CD4-positive, alpha-beta T cell treated with Interleukin-15 for 4 hours (primary cell): ENCODE data around the gene TWIST1.

Experiments
- DNase-seq: peaks from one replicate; pipeline ENCODE4 v3.0.0-alpha.2; 2020; ENCODE audit warnings: low spot score

TWIST1 gene

GRCh38 chr7:19117091-19117869, at the start of gene TWIST1:
TSS of gene TWIST1 (minus strand) at chr7:19117636. CDS start at chr7:19117321, 315 bp downstream.
- no peak for DNase-seq

- no peak for DNase-seq
Observed at GRCh38 chr7:19161671-19162070, 44.2 kb upstream of the TWIST1 start.

- DNase-seq = no peak
Observed at GRCh38 chr7:19146699-19147098, 29.3 kb upstream of the TWIST1 start.

GRCh38 chr7:19145434-19146115, 28.1 kb upstream of the TWIST1 start:
- no peak for DNase-seq

DNA sequence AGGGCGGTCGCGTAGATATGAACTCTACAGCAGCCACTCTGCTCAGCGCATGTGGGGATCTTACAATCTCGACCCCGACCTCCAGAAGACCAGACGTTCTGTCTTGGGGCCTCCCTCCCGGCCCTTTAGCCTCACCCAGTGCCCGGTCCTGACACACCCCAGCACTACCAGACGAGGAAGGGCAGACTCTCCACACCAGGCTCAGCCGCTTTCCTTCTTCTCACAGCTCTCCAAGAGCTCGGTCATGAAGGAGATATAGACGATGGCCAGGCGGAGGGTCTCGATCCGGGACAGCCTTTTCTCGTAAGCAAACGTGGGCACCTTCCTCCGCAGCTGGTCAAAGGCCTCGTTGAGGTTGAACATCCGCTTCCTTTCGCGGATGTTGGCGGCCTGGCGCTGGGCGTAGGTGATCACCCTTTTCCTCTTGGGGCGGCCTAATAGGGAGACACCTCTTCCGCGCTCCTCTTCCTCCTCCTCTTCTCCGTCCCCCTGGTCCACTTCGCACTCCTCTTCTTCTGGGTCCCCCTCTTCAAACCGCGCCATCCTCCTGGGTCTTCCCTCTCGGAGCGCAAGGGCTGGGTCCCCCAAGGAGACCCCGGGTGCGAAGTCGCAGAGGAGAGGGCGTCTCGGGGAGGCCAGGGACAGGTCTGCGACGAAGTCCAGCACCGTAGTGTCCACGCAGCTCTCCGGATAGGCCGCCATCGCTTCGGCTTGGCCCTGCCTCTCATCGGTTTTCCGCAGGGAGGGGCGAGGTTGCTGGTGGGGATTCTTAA, 27.4 kb upstream of the TWIST1 start, which contains the start of gene FERD3L:
Gene FERD3L (minus strand): TSS at position 761 of the 773 bp plus-strand sequence. CDS start 59 bp downstream, at position 702.
- DNase-seq = no peak

DNA sequence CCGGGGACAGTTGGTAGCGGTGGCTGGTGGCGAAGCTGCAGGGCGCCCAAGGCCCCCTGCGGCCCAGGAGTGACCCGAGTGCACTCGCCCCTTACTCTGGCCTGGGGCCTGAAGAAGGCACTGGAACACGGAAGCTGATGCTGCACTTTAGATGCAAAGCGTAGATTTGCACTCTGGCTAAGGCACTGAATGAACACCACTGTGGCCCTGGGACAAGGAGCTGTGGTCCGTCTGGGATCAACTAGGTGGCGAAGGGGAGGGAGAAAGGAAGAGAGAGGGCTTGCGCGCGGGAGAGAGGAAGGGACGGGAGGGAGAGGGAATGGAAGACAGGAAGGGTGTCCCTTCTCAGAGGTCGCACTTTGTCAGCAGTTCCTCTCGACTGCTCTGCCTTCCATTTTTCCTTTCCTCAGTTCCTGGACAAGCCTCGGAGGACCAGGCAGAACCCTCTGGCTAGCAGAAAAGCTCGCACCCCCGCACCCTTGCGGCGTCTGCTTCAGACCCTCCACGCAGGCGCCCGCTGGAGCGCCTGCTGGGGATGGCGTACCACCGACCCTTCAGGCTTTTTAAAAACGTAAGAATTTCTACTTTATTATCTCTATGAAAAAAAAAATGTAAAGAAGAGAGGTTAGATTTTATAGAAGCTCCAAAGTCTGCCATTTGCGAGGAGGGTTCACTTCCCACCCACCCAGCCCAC, 26.6 kb upstream of the TWIST1 start:
- DNase-seq = no peak

- no peak for DNase-seq
Observed at GRCh38 chr7:19139706-19140327, 22.4 kb upstream of the TWIST1 start.

DNA sequence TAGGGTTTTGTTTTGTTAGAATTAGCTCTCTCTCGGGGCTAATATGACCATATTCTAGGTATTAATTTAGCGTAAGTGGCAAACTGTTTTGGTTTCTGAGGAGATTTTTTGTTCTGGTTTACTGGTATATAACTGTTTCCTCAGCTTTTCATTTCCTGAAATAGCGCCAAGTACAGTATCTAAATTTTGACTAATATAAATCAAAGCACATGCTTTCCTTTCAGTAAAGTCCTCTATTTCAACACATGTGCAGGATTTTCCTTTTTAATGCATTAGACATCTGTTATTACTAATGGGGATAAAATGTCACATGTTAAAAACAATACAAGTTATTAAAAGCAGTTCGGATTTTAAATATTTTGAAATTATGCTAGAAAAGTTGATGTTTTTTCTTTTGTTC, 16.4 kb upstream of the TWIST1 start:
- DNase-seq = no peak

DNA sequence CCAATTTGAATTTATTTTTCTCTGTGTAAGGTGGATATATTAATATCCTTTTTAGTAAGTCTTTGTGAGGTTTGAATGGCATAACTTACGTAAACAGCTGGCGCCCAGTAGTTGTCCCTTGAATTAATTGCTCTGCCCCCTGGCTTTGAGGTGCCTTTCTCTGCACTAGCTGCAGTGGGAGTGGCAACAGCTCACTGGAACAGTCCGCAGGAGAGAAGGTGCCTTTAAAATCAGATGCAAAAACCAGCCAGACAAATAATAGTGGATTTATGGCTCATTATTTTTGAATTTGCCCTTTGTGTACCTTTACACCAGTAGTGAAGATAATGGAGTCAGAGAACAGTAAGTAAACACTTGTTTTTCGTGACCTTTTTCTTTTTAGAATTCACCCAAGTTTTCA, 16.0 kb upstream of the TWIST1 start:
- no peak for DNase-seq

DNA sequence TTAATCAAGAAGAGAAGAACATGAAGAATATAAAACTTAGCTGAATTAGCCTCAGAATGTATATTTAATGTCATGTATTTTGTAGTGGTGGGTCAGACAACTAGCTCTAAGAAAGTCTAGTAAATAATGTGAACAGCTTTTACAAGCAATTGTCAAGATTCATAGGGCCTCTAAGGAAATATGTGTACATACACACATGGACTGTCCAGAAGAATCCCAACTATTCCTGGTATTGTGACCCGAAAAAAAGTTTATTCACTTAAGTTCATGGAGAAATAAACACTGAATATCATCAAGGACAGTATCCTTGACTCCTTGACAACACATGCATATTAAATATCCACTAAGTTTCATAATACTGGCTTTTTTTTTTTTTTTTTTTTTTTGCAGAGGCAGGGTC, 11.4 kb upstream of the TWIST1 start:
- no peak for DNase-seq

DNA sequence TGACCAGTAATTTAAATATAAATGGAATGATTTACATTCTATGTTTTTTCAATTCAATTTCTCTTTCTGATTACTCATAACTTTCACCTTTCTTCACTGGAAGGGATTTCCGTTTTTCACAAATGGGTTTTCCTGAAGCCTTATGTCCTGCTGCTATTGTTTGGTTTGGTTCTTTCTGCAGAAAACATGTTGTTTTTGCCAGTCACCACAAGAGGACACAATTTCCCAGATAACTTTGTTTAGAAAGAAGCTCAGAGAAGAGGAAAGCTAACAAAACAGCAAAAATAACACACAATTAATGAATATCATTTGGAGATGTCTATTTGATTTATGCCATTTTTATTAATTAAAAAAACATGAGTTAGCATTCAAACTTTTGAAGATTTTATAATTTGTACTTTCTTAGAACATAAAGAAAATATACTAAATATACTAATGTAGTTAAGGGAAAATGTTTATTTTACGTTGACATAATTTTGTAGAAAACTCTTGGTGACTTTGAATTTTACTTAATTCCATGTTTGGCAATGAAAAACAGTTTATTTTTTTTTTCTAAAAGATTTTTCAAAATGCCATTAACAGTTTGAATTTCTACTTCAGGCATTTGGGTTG, 4.6 kb upstream of the TWIST1 start:
- DNase-seq = no peak

DNA sequence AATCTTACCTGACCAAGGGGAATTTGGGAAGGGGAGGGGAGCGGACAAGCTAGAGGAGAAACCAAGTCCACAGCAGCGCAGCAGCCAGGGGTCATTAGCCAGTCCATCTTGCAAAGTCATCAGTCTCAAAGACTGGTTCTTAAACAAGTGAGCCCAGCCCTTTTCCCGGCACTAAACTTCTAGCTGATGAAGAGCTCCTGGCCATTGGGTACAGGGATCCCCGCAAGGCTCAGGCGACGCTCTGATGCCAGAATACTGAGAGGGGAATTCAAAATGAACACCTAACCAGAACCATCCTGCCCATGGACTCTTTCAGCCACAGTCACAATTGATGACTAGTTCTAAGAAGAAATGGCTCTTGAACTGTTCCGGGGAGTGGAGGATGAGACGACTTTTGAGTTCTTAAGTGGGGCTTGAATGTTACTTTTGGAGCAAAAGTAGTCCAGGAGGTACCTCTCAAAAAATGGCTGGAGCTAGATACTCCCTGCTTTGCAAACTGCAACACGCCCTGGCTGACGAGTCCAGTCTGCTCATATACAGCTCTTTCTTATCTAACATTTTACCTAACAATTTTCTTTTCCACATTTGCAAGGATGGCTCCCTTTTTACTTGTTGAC, 2.5 kb upstream of the TWIST1 start:
- no peak for DNase-seq

DNA sequence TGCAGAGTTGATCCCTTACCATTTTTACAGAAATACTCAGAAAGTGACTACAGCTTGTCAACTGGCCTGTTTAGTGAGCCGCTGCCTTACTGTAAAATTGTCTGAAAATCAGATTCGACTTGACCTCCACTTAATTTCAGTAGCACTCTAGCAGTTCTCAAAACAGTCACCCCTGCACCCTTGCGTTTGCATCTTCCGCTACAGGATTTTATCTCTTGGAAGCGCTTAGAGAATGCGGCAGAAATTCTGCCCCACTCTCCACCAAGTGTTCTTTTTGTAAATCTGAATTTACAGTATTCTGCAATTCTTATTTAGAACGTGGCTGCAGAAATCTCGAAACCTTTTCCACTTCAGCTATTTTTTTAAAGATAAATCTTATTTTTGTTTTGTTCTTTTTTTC, 1.9 kb upstream of the TWIST1 start:
- no peak for DNase-seq

GRCh38 chr7:19118636-19119371, 1.4 kb upstream of the TWIST1 start:
- no peak for DNase-seq

- no peak for DNase-seq
Observed at GRCh38 chr7:19117870-19118608, 603 bp upstream of the TWIST1 start.

GRCh38 chr7:19116121-19117090, 1.0 kb downstream of the TWIST1 start:
- DNase-seq = no peak

- DNase-seq = no peak
Observed at GRCh38 chr7:19114551-19114855, 2.9 kb downstream of the TWIST1 start.

DNA sequence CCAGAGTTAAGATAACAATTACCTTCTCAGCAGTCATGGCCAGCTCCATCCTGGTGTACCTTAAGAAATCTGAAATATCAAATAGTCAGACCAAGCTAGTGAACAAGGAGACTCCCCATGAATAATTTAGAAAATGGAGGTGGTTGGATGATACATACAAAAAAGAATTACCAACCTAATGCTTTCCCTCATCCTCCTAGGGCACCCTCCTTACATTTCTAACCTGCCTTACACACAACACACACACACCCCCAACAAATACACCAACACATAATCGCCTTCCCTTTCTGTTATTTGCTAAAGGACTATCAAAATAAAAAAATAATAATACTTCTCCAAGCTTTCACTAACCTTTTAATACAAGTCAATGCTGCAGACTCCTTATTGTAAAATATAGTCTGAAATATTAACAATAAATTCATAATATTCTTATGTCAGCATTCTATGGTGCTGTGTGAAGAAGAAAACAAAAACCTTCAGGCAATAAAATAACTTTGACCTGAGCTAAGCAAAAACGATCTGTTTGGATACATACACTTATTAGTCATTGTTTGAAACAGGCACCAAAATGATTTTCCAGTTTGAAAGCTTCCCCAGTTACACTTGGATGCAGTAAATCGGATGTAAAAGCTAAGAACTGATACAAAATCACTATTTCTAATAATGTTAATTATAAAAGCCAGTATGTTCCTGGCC, 3.4 kb downstream of the TWIST1 start:
- DNase-seq = no peak
